SU-DHL-6 (cell line): ENCODE measurements around the gene STX16.

ENCODE experiments used
- EZH2phosphoT487 ChIP-seq: fragments of 200-600 bp; sonication (generic), shearing (Covaris generic); conservative IDR thresholded peaks from 2 replicates; pipeline ENCODE4 v1.6.1; 2018; ENCODE audit warnings: mild to moderate bottlenecking, antibody characterized with exemption, low read length, moderate library complexity, mixed read lengths
- TF ChIP-seq, protein P1 (sequence below): fragments of 200-600 bp; sonication (generic); IDR thresholded peaks from one replicate; pipeline ENCODE4 v1.5.1; 2017; ENCODE audit warnings: antibody characterized with exemption, mild to moderate bottlenecking, low read length, moderate library complexity; ENCODE audit not compliant: insufficient read depth, poor library complexity, severe bottlenecking

DNA sequence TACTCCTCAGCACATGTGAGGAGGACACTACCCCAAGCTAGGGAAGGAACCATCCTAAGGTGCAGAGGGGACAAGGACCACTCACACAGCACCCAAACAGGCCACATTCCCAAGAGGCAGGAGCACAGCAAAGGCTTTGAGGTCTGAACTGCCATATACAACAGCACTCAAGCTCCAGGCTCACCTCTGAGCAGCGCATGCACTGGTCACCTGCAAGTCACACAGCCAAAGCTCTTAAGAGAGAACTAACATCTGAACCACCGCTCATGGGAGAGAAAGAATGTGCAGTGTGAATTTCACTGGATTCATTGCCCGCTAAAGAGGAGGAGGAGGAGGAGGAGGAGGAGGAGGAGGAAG, 72.5 kb downstream of the STX16 start:
- TF ChIP-seq, protein P1, sequence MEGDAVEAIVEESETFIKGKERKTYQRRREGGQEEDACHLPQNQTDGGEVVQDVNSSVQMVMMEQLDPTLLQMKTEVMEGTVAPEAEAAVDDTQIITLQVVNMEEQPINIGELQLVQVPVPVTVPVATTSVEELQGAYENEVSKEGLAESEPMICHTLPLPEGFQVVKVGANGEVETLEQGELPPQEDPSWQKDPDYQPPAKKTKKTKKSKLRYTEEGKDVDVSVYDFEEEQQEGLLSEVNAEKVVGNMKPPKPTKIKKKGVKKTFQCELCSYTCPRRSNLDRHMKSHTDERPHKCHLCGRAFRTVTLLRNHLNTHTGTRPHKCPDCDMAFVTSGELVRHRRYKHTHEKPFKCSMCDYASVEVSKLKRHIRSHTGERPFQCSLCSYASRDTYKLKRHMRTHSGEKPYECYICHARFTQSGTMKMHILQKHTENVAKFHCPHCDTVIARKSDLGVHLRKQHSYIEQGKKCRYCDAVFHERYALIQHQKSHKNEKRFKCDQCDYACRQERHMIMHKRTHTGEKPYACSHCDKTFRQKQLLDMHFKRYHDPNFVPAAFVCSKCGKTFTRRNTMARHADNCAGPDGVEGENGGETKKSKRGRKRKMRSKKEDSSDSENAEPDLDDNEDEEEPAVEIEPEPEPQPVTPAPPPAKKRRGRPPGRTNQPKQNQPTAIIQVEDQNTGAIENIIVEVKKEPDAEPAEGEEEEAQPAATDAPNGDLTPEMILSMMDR: no peak
- TF ChIP-seq EZH2phosphoT487: no peak
